ENCODE results near the gene PHAF1.

- TF ChIP-seq, protein P1, sequence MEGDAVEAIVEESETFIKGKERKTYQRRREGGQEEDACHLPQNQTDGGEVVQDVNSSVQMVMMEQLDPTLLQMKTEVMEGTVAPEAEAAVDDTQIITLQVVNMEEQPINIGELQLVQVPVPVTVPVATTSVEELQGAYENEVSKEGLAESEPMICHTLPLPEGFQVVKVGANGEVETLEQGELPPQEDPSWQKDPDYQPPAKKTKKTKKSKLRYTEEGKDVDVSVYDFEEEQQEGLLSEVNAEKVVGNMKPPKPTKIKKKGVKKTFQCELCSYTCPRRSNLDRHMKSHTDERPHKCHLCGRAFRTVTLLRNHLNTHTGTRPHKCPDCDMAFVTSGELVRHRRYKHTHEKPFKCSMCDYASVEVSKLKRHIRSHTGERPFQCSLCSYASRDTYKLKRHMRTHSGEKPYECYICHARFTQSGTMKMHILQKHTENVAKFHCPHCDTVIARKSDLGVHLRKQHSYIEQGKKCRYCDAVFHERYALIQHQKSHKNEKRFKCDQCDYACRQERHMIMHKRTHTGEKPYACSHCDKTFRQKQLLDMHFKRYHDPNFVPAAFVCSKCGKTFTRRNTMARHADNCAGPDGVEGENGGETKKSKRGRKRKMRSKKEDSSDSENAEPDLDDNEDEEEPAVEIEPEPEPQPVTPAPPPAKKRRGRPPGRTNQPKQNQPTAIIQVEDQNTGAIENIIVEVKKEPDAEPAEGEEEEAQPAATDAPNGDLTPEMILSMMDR (IDR thresholded peaks at IDR 0.05), result no peak
- TF ChIP-seq POLR2A (IDR thresholded peaks at IDR 0.05), result no peak
Observed at GRCh38 chr16:67141391-67141790, 31.6 kb downstream of the PHAF1 start.

All from thyroid gland (tissue), 4 donors.